Gastroesophageal sphincter (tissue), 4 donors: ENCODE measurements around the gene NCOR2. TPM values are rescaled to one million over a fixed set of nuclear protein-coding genes. Genes with fewer than 3 reads are reported as not detected.
A peak's percentile ranks its signal among the peaks of the same experiment; 100 is the strongest.

Experiments used
- ATAC-seq: fragments of 150-250 bp; one replicate; pipeline ENCODE4 v1.9.1; 2016; ENCODE audit warnings: mild to moderate bottlenecking, moderate library complexity
- H3K27ac ChIP-seq, 4 donors: fragments of 200-600 bp; sonication (generic) in 3 of 4; 1 replicate in 3 of 4; 2 replicates in 1 of 4; pipeline ENCODE4 v1.5.1; 2016 to 2019
- H3K27me3 ChIP-seq: fragments of 200-600 bp; sonication (generic); one replicate; pipeline ENCODE4 v1.5.1; 2019
- H3K36me3 ChIP-seq, 2 donors: fragments of 200-600 bp; sonication (generic); one replicate each; pipeline ENCODE4 v1.5.1; 2019; ENCODE audit warnings: control low read depth in 1 of 2
- H3K4me1 ChIP-seq, 3 donors: fragments of 200-600 bp; sonication (generic); 1 replicate in 2 of 3; 2 replicates in 1 of 3; pipeline ENCODE4 v1.5.1; 2016 to 2019; ENCODE audit warnings: control low read depth in 2 of 3
- H3K4me3 ChIP-seq, 2 donors: fragments of 200-600 bp; sonication (generic); one replicate each; pipeline ENCODE4 v1.5.1; 2019; ENCODE audit warnings: mild to moderate bottlenecking in 1 of 2, moderate library complexity in 1 of 2
- H3K9me3 ChIP-seq, 3 donors: fragments of 200-600 bp; sonication (generic); one replicate each; pipeline ENCODE4 v1.5.1; 2017 to 2019; ENCODE audit warnings: control low read depth in 2 of 3
- CTCF ChIP-seq, 4 experiments: fragments of 200-600 bp in 2 of 4; fragments of 450-650 bp in 2 of 4; sonication (generic) in 1 of 4; IDR thresholded peaks; one replicate each; pipeline ENCODE4 v1.5.1; 2017 to 2019; ENCODE audit warnings: antibody characterized with exemption in 4 of 4, mild to moderate bottlenecking in 2 of 4, moderate library complexity in 2 of 4
- EP300 ChIP-seq: sonication (generic); formaldehyde crosslinking; IDR thresholded peaks from one replicate; pipeline ENCODE4 v1.6.1; 2017; ENCODE audit warnings: antibody characterized with exemption, mild to moderate bottlenecking
- POLR2A ChIP-seq, 2 donors: fragments of 450-650 bp; IDR thresholded peaks; one replicate each; pipeline ENCODE4 v1.6.1; 2017; ENCODE audit warnings: antibody characterized with exemption in 2 of 2, mild to moderate bottlenecking in 2 of 2, moderate library complexity in 1 of 2
- POLR2AphosphoS5 ChIP-seq: sonication (generic); formaldehyde crosslinking; IDR thresholded peaks from one replicate; pipeline ENCODE4 v1.6.1; 2017; ENCODE audit warnings: antibody characterized with exemption
- WGBS, 2 donors: methylation state at CpG; one replicate each; pipeline ENCODE4 v1.1.5; 2018; ENCODE audit warnings: low coverage in 1 of 2; 5-methylcytosine and 5-hydroxymethylcytosine counted together
- total RNA-seq, 4 donors: library from RNA; depleted of rRNA; stranded (reverse); fragments of >200 nt; gene quantifications; one replicate each; pipeline ENCODE4 v1.1.0, GENCODE V29; 2016

NCOR2 gene
- total RNA-seq, 4 donors from 2014 or later, result 67.2 to 148 (median 105) TPM

GRCh38 chr12:124527861-124528561, 39.4 kb downstream of the NCOR2 start:
- TF ChIP-seq POLR2AphosphoS5, result no peak
- TF ChIP-seq POLR2A (IDR thresholded peaks at IDR 0.05), result no peak
- no peak for TF ChIP-seq CTCF (IDR thresholded peaks at IDR 0.05)
- no peak for TF ChIP-seq EP300
- Histone ChIP-seq H3K9me3 (no peaks in the 10 kb centered on the region), H3K4me3 (no peak overlapping the region), H3K27ac (peak overlapping the region in 2 of 4 donors; percentile 7 to 40), H3K36me3 (no peaks in the 10 kb centered on the region), H3K27me3 (no peaks in the 10 kb centered on the region), H3K4me1 (peaks cover 0 to 84% (median 11%) of the 10 kb centered on the region in 3 donors)
- WGBS, 2 donors, result 60% methylated on average over 1 of the region's 20 CpGs
- no peak for ATAC-seq

GRCh38 chr12:124525927-124526692, 41.3 kb downstream of the NCOR2 start:
- Histone ChIP-seq H3K27ac (peak overlapping the region in 2 of 4 donors; percentile 4 to 99), H3K4me1 (peaks cover 0 to 84% (median 10%) of the 10 kb centered on the region in 3 donors), H3K4me3 (no peak overlapping the region), H3K36me3 (no peaks in the 10 kb centered on the region), H3K27me3 (no peaks in the 10 kb centered on the region), H3K9me3 (no peaks in the 10 kb centered on the region)
- ATAC-seq, result no peak
- 80 to 84% methylated on average over 1 to 6 of the region's 13 CpGs for WGBS, 2 donors
- TF ChIP-seq EP300 (no peak), CTCF (IDR thresholded peaks at IDR 0.05) (no peak), POLR2AphosphoS5 (no peak), POLR2A (IDR thresholded peaks at IDR 0.05) (no peak)

- no peaks in the 10 kb centered on the region for H3K27me3 ChIP-seq
- WGBS, 2 donors, result 82% methylated on average over 7 of the region's 14 CpGs; no CpG with 5 or more reads in 1 of the 2 donors
Measured at GRCh38 chr12:124525455-124525854, 42.0 kb downstream of the NCOR2 start.

GRCh38 chr12:124524231-124524925, 43.0 kb downstream of the NCOR2 start:
- peak overlapping the region in 3 of 4 donors; percentile 48 to 99 (median 65) for H3K27ac ChIP-seq
- WGBS, 2 donors, result 84% methylated on average over 10 of the region's 13 CpGs; no CpG with 5 or more reads in 1 of the 2 donors
- H3K36me3 ChIP-seq, result no peaks in the 10 kb centered on the region
- TF ChIP-seq POLR2AphosphoS5, result no peak
- TF ChIP-seq POLR2A (IDR thresholded peaks at IDR 0.05), result no peak
- no peak for TF ChIP-seq EP300
- TF ChIP-seq CTCF (IDR thresholded peaks at IDR 0.05), result no peak
- no peaks in the 10 kb centered on the region for H3K27me3 ChIP-seq
- no peak overlapping the region for H3K4me3 ChIP-seq
- H3K4me1 ChIP-seq, result peaks cover 0 to 94% (median 24%) of the 10 kb centered on the region in 3 donors
- no peaks in the 10 kb centered on the region for H3K9me3 ChIP-seq
- ATAC-seq, result no peak

More at GRCh38 chr12:124525455-124525854, 42.0 kb downstream of the NCOR2 start:
- TF ChIP-seq POLR2AphosphoS5, result peak; percentile 76
- TF ChIP-seq EP300, result no peak
- no peak for TF ChIP-seq POLR2A (IDR thresholded peaks at IDR 0.05)
- Histone ChIP-seq H3K36me3 (no peaks in the 10 kb centered on the region), H3K27ac (peak overlapping the region in 2 of 4 donors; percentile 65 to 99), H3K9me3 (no peaks in the 10 kb centered on the region), H3K4me3 (no peak overlapping the region), H3K4me1 (peaks cover 0 to 84% (median 13%) of the 10 kb centered on the region in 3 donors)
- no peak for ATAC-seq

- no peaks in the 10 kb centered on the region for H3K9me3 ChIP-seq
- no peaks in the 10 kb centered on the region for H3K27me3 ChIP-seq
- no peak for ATAC-seq
- H3K27ac ChIP-seq, result peak overlapping the region in 3 of 4 donors; percentile 54 to 99 (median 65)
- 57% methylated on average over 1 of the region's 12 CpGs; no CpG with 5 or more reads in 1 of the 2 donors for WGBS, 2 donors
- no peaks in the 10 kb centered on the region for H3K36me3 ChIP-seq
- TF ChIP-seq POLR2A (IDR thresholded peaks at IDR 0.05) (no peak), POLR2AphosphoS5 (peak; percentile 35), CTCF (IDR thresholded peaks at IDR 0.05) (no peak), EP300 (no peak)
- H3K4me1 ChIP-seq, result peaks cover 3 to 97% (median 30%) of the 10 kb centered on the region in 3 donors
- H3K4me3 ChIP-seq, result no peak overlapping the region
Measured at GRCh38 chr12:124523071-124523470, 44.3 kb downstream of the NCOR2 start.
